Activated CD4-positive, alpha-beta memory T cell treated with anti-CD3 and anti-CD28 coated beads, Interleukin-2, amount 10 ng/mL, durations not matched to agents 7 days and 5 days (primary cell): ENCODE results near the gene HSD17B8. TPM values are rescaled to one million over a fixed set of nuclear protein-coding genes. Genes with fewer than 3 reads are reported as not detected.

ENCODE experiments used
- CTCF ChIA-PET: fragments of 350-600 bp; sonication (Branson Sonifier 250); formaldehyde crosslinking; loops from one replicate; lab custom pipeline; 2021; ENCODE audit warnings: antibody characterized with exemption, inconsistent platforms; lab: Charles Lee
- POLR2A ChIA-PET: fragments of 350-600 bp; sonication (Branson Sonifier 250); formaldehyde crosslinking; loops from one replicate; lab custom pipeline; 2021; ENCODE audit warnings: antibody characterized with exemption; lab: Charles Lee
- DNase-seq: peaks from one replicate; pipeline ENCODE4 v3.0.0-alpha.2; 2020
- H3K27ac Mint-ChIP-seq: one replicate; pipeline ENCODE4 v1.8.0; 2021; ENCODE audit warnings: mild to moderate bottlenecking, mixed read lengths
- H3K27me3 Mint-ChIP-seq: one replicate; pipeline ENCODE4 v1.8.0; 2021; ENCODE audit warnings: mixed read lengths
- H3K36me3 Mint-ChIP-seq: one replicate; pipeline ENCODE4 v1.8.0; 2021; ENCODE audit warnings: low read depth, mixed read lengths
- H3K4me1 Mint-ChIP-seq: one replicate; pipeline ENCODE4 v1.8.0; 2021; ENCODE audit warnings: mixed read lengths
- H3K4me3 Mint-ChIP-seq: one replicate; pipeline ENCODE4 v1.8.0; 2021; ENCODE audit warnings: mild to moderate bottlenecking, mixed read lengths
- H3K9me3 Mint-ChIP-seq: one replicate; pipeline ENCODE4 v1.8.0; 2021; ENCODE audit warnings: mixed read lengths
- total RNA-seq, 2 experiments: library from RNA; stranded (reverse); gene quantifications; one replicate each; pipeline ENCODE4 v1.2.3, GENCODE V29; 2021

The HSD17B8 gene
- total RNA-seq, 2 experiments from 2014 or later = 11.4 to 13.0 TPM

GRCh38 chr6:33174784-33175183 is 29.7 kb upstream of the HSD17B8 start:
- POLR2A ChIA-PET = no interaction called here
- H3K36me3 Mint-ChIP-seq = no peaks in the 10 kb centered on the region
- peaks cover 2% of the 10 kb centered on the region for H3K27me3 Mint-ChIP-seq

GRCh38 chr6:33175436-33176069 is 28.9 kb upstream of the HSD17B8 start:
- ChIA-PET CTCF (no interaction called here), POLR2A (no interaction called here)
- DNase-seq = no peak
- H3K36me3 Mint-ChIP-seq = no peaks in the 10 kb centered on the region
- no peaks in the 10 kb centered on the region for H3K4me1 Mint-ChIP-seq
- H3K9me3 Mint-ChIP-seq = no peaks in the 10 kb centered on the region
- no peak overlapping the region for H3K27ac Mint-ChIP-seq
- H3K4me3 Mint-ChIP-seq = no peak overlapping the region
- H3K27me3 Mint-ChIP-seq = peaks cover 5% of the 10 kb centered on the region

More at GRCh38 chr6:33174784-33175183, 29.7 kb upstream of the HSD17B8 start:
- Mint-ChIP-seq H3K9me3 (no peaks in the 10 kb centered on the region), H3K4me1 (no peaks in the 10 kb centered on the region), H3K27ac (no peak overlapping the region), H3K4me3 (no peak overlapping the region)
- CTCF ChIA-PET = no interaction called here
- no peak for DNase-seq

- H3K9me3 Mint-ChIP-seq = no peaks in the 10 kb centered on the region
- no peaks in the 10 kb centered on the region for H3K4me1 Mint-ChIP-seq
- H3K27me3 Mint-ChIP-seq = peaks cover 5% of the 10 kb centered on the region
- H3K4me3 Mint-ChIP-seq = no peak overlapping the region
- ChIA-PET POLR2A (no interaction called here), CTCF (no interaction called here)
- no peaks in the 10 kb centered on the region for H3K36me3 Mint-ChIP-seq
- no peak overlapping the region for H3K27ac Mint-ChIP-seq
- DNase-seq = no peak
These were observed 27.5 kb upstream of the HSD17B8 start for GRCh38 chr6:33176906-33177305.

- no peak for DNase-seq
- H3K27me3 Mint-ChIP-seq = peaks cover 5% of the 10 kb centered on the region
- H3K4me1 Mint-ChIP-seq = peaks cover 3% of the 10 kb centered on the region
- ChIA-PET POLR2A (no interaction called here), CTCF (no interaction called here)
- H3K4me3 Mint-ChIP-seq = no peak overlapping the region
- H3K36me3 Mint-ChIP-seq = peaks cover 3% of the 10 kb centered on the region
- no peak overlapping the region for H3K27ac Mint-ChIP-seq
- H3K9me3 Mint-ChIP-seq = peaks cover 2% of the 10 kb centered on the region
These were observed 26.7 kb upstream of the HSD17B8 start for GRCh38 chr6:33177552-33178446.

- H3K9me3 Mint-ChIP-seq = peaks cover 14% of the 10 kb centered on the region
- no peak overlapping the region for H3K27ac Mint-ChIP-seq
- no peak for DNase-seq
- no peak overlapping the region for H3K4me3 Mint-ChIP-seq
- CTCF ChIA-PET = interaction anchor here (1.7 kb wide), 1 partner anchor 18 kb away, joined by 7 read pairs; no protein-coding TSS in a partner anchor
- POLR2A ChIA-PET = no interaction called here
- H3K27me3 Mint-ChIP-seq = peaks cover 5% of the 10 kb centered on the region
- H3K4me1 Mint-ChIP-seq = peaks cover 14% of the 10 kb centered on the region
- H3K36me3 Mint-ChIP-seq = peaks cover 14% of the 10 kb centered on the region
These were observed 25.5 kb upstream of the HSD17B8 start for GRCh38 chr6:33178755-33179475.

- ChIA-PET CTCF (interaction anchor here (1.2 kb wide), 1 partner anchor 67 kb away, joined by 4 read pairs; no protein-coding TSS in a partner anchor), POLR2A (no interaction called here)
- Mint-ChIP-seq H3K27ac (no peak overlapping the region), H3K9me3 (peaks cover 17% of the 10 kb centered on the region), H3K27me3 (peaks cover 4% of the 10 kb centered on the region), H3K36me3 (peaks cover 23% of the 10 kb centered on the region), H3K4me3 (no peak overlapping the region), H3K4me1 (peaks cover 23% of the 10 kb centered on the region)
- no peak for DNase-seq
These were observed 23.3 kb upstream of the HSD17B8 start for GRCh38 chr6:33181141-33181540.

GRCh38 chr6:33183071-33183683 is 21.3 kb upstream of the HSD17B8 start:
- Mint-ChIP-seq H3K27ac (peak overlapping the region; percentile 90), H3K27me3 (peaks cover 17% of the 10 kb centered on the region), H3K36me3 (peaks cover 23% of the 10 kb centered on the region), H3K9me3 (peaks cover 17% of the 10 kb centered on the region), H3K4me3 (no peak overlapping the region), H3K4me1 (peaks cover 23% of the 10 kb centered on the region)
- DNase-seq = no peak
- ChIA-PET POLR2A (interaction anchor here (0.8 to 1.5 kb wide), 10 partner anchors 9 to 229 kb away, joined by 3 to 8 read pairs (median 5); partner anchors contain the start of genes COL11A2, PFDN6, RING1 and RXRB), CTCF (interaction anchor here (1.0 to 1.7 kb wide), 4 partner anchors 14 to 250 kb away, joined by 3 to 12 read pairs (median 6); no protein-coding TSS in a partner anchor)

- POLR2A ChIA-PET = no interaction called here
These were observed 19.3 kb upstream of the HSD17B8 start for GRCh38 chr6:33185190-33185589.

GRCh38 chr6:33185654-33186187 is 18.7 kb upstream of the HSD17B8 start:
- H3K9me3 Mint-ChIP-seq = peaks cover 17% of the 10 kb centered on the region
- ChIA-PET CTCF (no interaction called here), POLR2A (no interaction called here)
- H3K27me3 Mint-ChIP-seq = peaks cover 24% of the 10 kb centered on the region
- no peak overlapping the region for H3K4me3 Mint-ChIP-seq
- no peak overlapping the region for H3K27ac Mint-ChIP-seq
- peaks cover 23% of the 10 kb centered on the region for H3K4me1 Mint-ChIP-seq
- no peak for DNase-seq
- H3K36me3 Mint-ChIP-seq = peaks cover 23% of the 10 kb centered on the region

More at GRCh38 chr6:33185190-33185589, 19.3 kb upstream of the HSD17B8 start:
- Mint-ChIP-seq H3K27ac (no peak overlapping the region), H3K9me3 (peaks cover 17% of the 10 kb centered on the region), H3K4me3 (no peak overlapping the region), H3K36me3 (peaks cover 23% of the 10 kb centered on the region), H3K4me1 (peaks cover 23% of the 10 kb centered on the region), H3K27me3 (peaks cover 21% of the 10 kb centered on the region)
- DNase-seq = no peak
- CTCF ChIA-PET = no interaction called here

- no peak for DNase-seq
- H3K9me3 Mint-ChIP-seq = peaks cover 14% of the 10 kb centered on the region
- peaks cover 43% of the 10 kb centered on the region for H3K27me3 Mint-ChIP-seq
- ChIA-PET POLR2A (no interaction called here), CTCF (no interaction called here)
- peaks cover 19% of the 10 kb centered on the region for H3K36me3 Mint-ChIP-seq
- H3K4me1 Mint-ChIP-seq = peaks cover 24% of the 10 kb centered on the region
- no peak overlapping the region for H3K4me3 Mint-ChIP-seq
- H3K27ac Mint-ChIP-seq = no peak overlapping the region
These were observed 16.6 kb upstream of the HSD17B8 start for GRCh38 chr6:33187809-33188208.

- H3K27me3 Mint-ChIP-seq = peaks cover 48% of the 10 kb centered on the region
- peaks cover 12% of the 10 kb centered on the region for H3K36me3 Mint-ChIP-seq
- no peak overlapping the region for H3K4me3 Mint-ChIP-seq
- H3K9me3 Mint-ChIP-seq = peaks cover 3% of the 10 kb centered on the region
- CTCF ChIA-PET = no interaction called here
- POLR2A ChIA-PET = no interaction called here
- H3K4me1 Mint-ChIP-seq = peaks cover 12% of the 10 kb centered on the region
- no peak for DNase-seq
- H3K27ac Mint-ChIP-seq = no peak overlapping the region
These were observed 15.3 kb upstream of the HSD17B8 start for GRCh38 chr6:33189164-33189563.
